GM18517 (cell line): ENCODE data around the gene AMOTL2.

ENCODE experiments used
- ATAC-seq: cut with Tn5 transposase; IDR thresholded peaks from one replicate; pipeline ENCODE4 v1.9.1; 2021; ENCODE audit warnings: mild to moderate bottlenecking, moderate library complexity; ENCODE audit not compliant: unreplicated experiment

AMOTL2 gene

GRCh38 chr3:134353831-134354611 lies 20.2 kb downstream of the AMOTL2 start:
- no peak for ATAC-seq

GRCh38 chr3:134353171-134353825 lies 20.9 kb downstream of the AMOTL2 start:
- ATAC-seq: no peak

GRCh38 chr3:134352031-134352671 lies 22.1 kb downstream of the AMOTL2 start:
- ATAC-seq: no peak

GRCh38 chr3:134351427-134351826 lies 22.8 kb downstream of the AMOTL2 start:
- no peak for ATAC-seq

GRCh38 chr3:134350861-134351311 lies 23.4 kb downstream of the AMOTL2 start:
- ATAC-seq: no peak

- no peak for ATAC-seq
These were observed 24.0 kb downstream of the AMOTL2 start for GRCh38 chr3:134350266-134350665.

- ATAC-seq: no peak
These were observed 25.7 kb downstream of the AMOTL2 start for GRCh38 chr3:134348524-134348923.

GRCh38 chr3:134347551-134347950 lies 26.7 kb downstream of the AMOTL2 start:
- ATAC-seq: no peak

- ATAC-seq: no peak
These were observed 27.5 kb downstream of the AMOTL2 start for GRCh38 chr3:134346744-134347143.

GRCh38 chr3:134345202-134345601 lies 29.0 kb downstream of the AMOTL2 start:
- no peak for ATAC-seq

- no peak for ATAC-seq
These were observed 29.7 kb downstream of the AMOTL2 start for GRCh38 chr3:134344560-134344959.

GRCh38 chr3:134342259-134342658 lies 32.0 kb downstream of the AMOTL2 start:
- ATAC-seq: no peak

- ATAC-seq: no peak
These were observed 32.9 kb downstream of the AMOTL2 start for GRCh38 chr3:134341389-134341788.

GRCh38 chr3:134340982-134341365 lies 33.3 kb downstream of the AMOTL2 start:
- ATAC-seq: no peak

- ATAC-seq: no peak
These were observed 33.8 kb downstream of the AMOTL2 start for GRCh38 chr3:134340362-134340981.

GRCh38 chr3:134339913-134340312 lies 34.3 kb downstream of the AMOTL2 start:
- no peak for ATAC-seq

GRCh38 chr3:134339331-134339730 lies 34.9 kb downstream of the AMOTL2 start:
- no peak for ATAC-seq

- no peak for ATAC-seq
These were observed 35.6 kb downstream of the AMOTL2 start for GRCh38 chr3:134338516-134339261.

GRCh38 chr3:134338201-134338512 lies 36.1 kb downstream of the AMOTL2 start:
- ATAC-seq: no peak

- ATAC-seq: no peak
These were observed 36.6 kb downstream of the AMOTL2 start for GRCh38 chr3:134337511-134338200.
